Measurements from ENCODE around the gene TACC2. TPM values are rescaled to one million over a fixed set of nuclear protein-coding genes. Genes with fewer than 3 reads are reported as not detected.

Gene TACC2
- total RNA-seq, 1 experiment from 2014 or later: 24.4 TPM

GRCh38 chr10:121978511-121978910, 10.5 kb upstream of the TACC2 start:
- intact Hi-C loops (cut with micrococcal nuclease; ENCODE audit: unreplicated experiment): no loop called here
- Mint-ChIP-seq H3K27ac (ENCODE audit: unreplicated experiment) (no peak overlapping the region), H3K36me3 (ENCODE audit: insufficient read depth, unreplicated experiment) (peaks cover 17% of the 10 kb centered on the region), H3K4me1 (ENCODE audit: low read depth, unreplicated experiment) (peaks cover 3% of the 10 kb centered on the region), H3K9me3 (ENCODE audit: low read depth, unreplicated experiment) (no peaks in the 10 kb centered on the region), H3K27me3 (ENCODE audit: unreplicated experiment) (no peaks in the 10 kb centered on the region), H3K4me3 (ENCODE audit: low read depth, unreplicated experiment) (no peak overlapping the region)
- DNase-seq: no peak
- BruUV-seq (replicated peaks): no TSS peak
- TF ChIP-seq, protein P1, sequence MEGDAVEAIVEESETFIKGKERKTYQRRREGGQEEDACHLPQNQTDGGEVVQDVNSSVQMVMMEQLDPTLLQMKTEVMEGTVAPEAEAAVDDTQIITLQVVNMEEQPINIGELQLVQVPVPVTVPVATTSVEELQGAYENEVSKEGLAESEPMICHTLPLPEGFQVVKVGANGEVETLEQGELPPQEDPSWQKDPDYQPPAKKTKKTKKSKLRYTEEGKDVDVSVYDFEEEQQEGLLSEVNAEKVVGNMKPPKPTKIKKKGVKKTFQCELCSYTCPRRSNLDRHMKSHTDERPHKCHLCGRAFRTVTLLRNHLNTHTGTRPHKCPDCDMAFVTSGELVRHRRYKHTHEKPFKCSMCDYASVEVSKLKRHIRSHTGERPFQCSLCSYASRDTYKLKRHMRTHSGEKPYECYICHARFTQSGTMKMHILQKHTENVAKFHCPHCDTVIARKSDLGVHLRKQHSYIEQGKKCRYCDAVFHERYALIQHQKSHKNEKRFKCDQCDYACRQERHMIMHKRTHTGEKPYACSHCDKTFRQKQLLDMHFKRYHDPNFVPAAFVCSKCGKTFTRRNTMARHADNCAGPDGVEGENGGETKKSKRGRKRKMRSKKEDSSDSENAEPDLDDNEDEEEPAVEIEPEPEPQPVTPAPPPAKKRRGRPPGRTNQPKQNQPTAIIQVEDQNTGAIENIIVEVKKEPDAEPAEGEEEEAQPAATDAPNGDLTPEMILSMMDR (IDR thresholded peaks at IDR 0.05; ENCODE audit: unreplicated experiment): no peak
- CTCF ChIA-PET: no interaction called here

GRCh38 chr10:121981346-121981745, 7.6 kb upstream of the TACC2 start:
- no peaks in the 10 kb centered on the region for H3K27me3 Mint-ChIP-seq (ENCODE audit: unreplicated experiment)
- H3K36me3 Mint-ChIP-seq (ENCODE audit: insufficient read depth, unreplicated experiment): no peaks in the 10 kb centered on the region
- intact Hi-C loops (cut with micrococcal nuclease; ENCODE audit: unreplicated experiment): no loop called here
- peaks cover 3% of the 10 kb centered on the region for H3K9me3 Mint-ChIP-seq (ENCODE audit: low read depth, unreplicated experiment)
- H3K27ac Mint-ChIP-seq (ENCODE audit: unreplicated experiment): no peak overlapping the region
- H3K4me3 Mint-ChIP-seq (ENCODE audit: low read depth, unreplicated experiment): no peak overlapping the region
- TF ChIP-seq, protein P1 (IDR thresholded peaks at IDR 0.05; ENCODE audit: unreplicated experiment): no peak
- no peak for DNase-seq
- no TSS peak for BruUV-seq (replicated peaks)
- CTCF ChIA-PET: no interaction called here
- H3K4me1 Mint-ChIP-seq (ENCODE audit: low read depth, unreplicated experiment): no peaks in the 10 kb centered on the region

GRCh38 chr10:121983852-121984251, 5.1 kb upstream of the TACC2 start:
- CTCF ChIA-PET: interaction anchor here (0.6 kb wide), 1 partner anchor 9 kb away, joined by 3 read pairs; the partner anchor contains the start of gene NSMCE4A
- H3K36me3 Mint-ChIP-seq (ENCODE audit: insufficient read depth, unreplicated experiment): no peaks in the 10 kb centered on the region
- BruUV-seq (replicated peaks): no TSS peak
- peaks cover 3% of the 10 kb centered on the region for H3K9me3 Mint-ChIP-seq (ENCODE audit: low read depth, unreplicated experiment)
- H3K27me3 Mint-ChIP-seq (ENCODE audit: unreplicated experiment): no peaks in the 10 kb centered on the region
- DNase-seq: no peak
- TF ChIP-seq, protein P1 (IDR thresholded peaks at IDR 0.05; ENCODE audit: unreplicated experiment): no peak
- H3K4me3 Mint-ChIP-seq (ENCODE audit: low read depth, unreplicated experiment): no peak overlapping the region
- intact Hi-C loops (cut with micrococcal nuclease; ENCODE audit: unreplicated experiment): no loop called here
- no peak overlapping the region for H3K27ac Mint-ChIP-seq (ENCODE audit: unreplicated experiment)
- no peaks in the 10 kb centered on the region for H3K4me1 Mint-ChIP-seq (ENCODE audit: low read depth, unreplicated experiment)

DNA sequence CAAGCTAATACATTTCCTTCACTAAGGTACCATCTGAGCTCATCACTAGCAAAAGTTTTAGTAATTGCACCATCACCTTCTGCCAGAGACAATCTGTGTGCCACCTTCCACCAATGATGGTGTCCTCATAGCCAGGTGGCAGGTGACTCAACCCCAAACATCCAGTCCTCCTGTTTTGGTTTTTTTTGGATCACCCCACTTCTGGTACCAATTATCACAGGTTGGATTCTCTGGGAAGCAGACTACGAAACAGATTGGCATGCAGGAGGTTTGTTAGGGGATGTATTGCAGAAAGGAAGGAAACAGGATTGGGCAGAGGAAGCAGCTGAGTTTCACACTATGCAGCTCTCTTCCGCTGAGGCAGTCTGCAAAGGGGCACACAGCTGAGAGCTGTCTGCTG, 4.5 kb upstream of the TACC2 start:
- CTCF ChIA-PET: interaction anchor here (0.7 kb wide), 1 partner anchor 895 kb away, joined by 3 read pairs; the partner anchor contains the start of gene FAM24B
- peaks cover 3% of the 10 kb centered on the region for H3K9me3 Mint-ChIP-seq (ENCODE audit: low read depth, unreplicated experiment)

More for the DNA sequence above, 4.5 kb upstream of the TACC2 start:
- Mint-ChIP-seq H3K27me3 (ENCODE audit: unreplicated experiment) (no peaks in the 10 kb centered on the region), H3K36me3 (ENCODE audit: insufficient read depth, unreplicated experiment) (no peaks in the 10 kb centered on the region), H3K27ac (ENCODE audit: unreplicated experiment) (no peak overlapping the region), H3K4me1 (ENCODE audit: low read depth, unreplicated experiment) (no peaks in the 10 kb centered on the region), H3K4me3 (ENCODE audit: low read depth, unreplicated experiment) (no peak overlapping the region)
- no peak for DNase-seq
- no TSS peak for BruUV-seq (replicated peaks)
- intact Hi-C loops (cut with micrococcal nuclease; ENCODE audit: unreplicated experiment): no loop called here
- TF ChIP-seq, protein P1 (IDR thresholded peaks at IDR 0.05; ENCODE audit: unreplicated experiment): no peak
